Retinal pigment epithelial cell (primary cell): ENCODE results near the gene ADGRD1.

Experiments
- DNase-seq: peaks from one replicate; pipeline ENCODE4 v3.0.0-alpha.2; 2010; ENCODE audit warnings: low read depth
- H3K4me3 ChIP-seq: 2 replicates; pipeline ENCODE4 v1.5.1; 2011; ENCODE audit warnings: mild to moderate bottlenecking, low read length, control low read depth, moderate library complexity
- CTCF ChIP-seq: conservative IDR thresholded peaks from 2 replicates; pipeline ENCODE4 v1.5.1; 2011; ENCODE audit warnings: low read depth, low read length, control low read depth, inconsistent platforms

The ADGRD1 gene

GRCh38 chr12:131088701-131089530, 135.2 kb downstream of the ADGRD1 start:
- no peak for TF ChIP-seq CTCF
- H3K4me3 ChIP-seq = no peak overlapping the region
- DNase-seq = no peak

GRCh38 chr12:131089531-131090273, 136.0 kb downstream of the ADGRD1 start:
- DNase-seq = no peak
- H3K4me3 ChIP-seq = no peak overlapping the region
- no peak for TF ChIP-seq CTCF

- no peak for TF ChIP-seq CTCF
- H3K4me3 ChIP-seq = no peak overlapping the region
- DNase-seq = no peak
These were observed 136.8 kb downstream of the ADGRD1 start for GRCh38 chr12:131090274-131091210.

- no peak overlapping the region for H3K4me3 ChIP-seq
- TF ChIP-seq CTCF = no peak
- DNase-seq = no peak
These were observed 137.8 kb downstream of the ADGRD1 start for GRCh38 chr12:131091413-131091975.

GRCh38 chr12:131091976-131092691, 138.4 kb downstream of the ADGRD1 start:
- no peak for DNase-seq
- H3K4me3 ChIP-seq = no peak overlapping the region
- TF ChIP-seq CTCF = no peak
